Pancreas (tissue), 10 donors: ENCODE results near the gene DOCK10. TPM values are rescaled to one million over a fixed set of nuclear protein-coding genes. Genes with fewer than 3 reads are reported as not detected.

Experiments
- ATAC-seq, 4 donors: fragments of 200-7000 bp; cut with Tn5 transposase; one replicate each; pipeline versions ENCODE4 v1.8.0 to v1.9.1; 2020; ENCODE audit warnings: mild to moderate bottlenecking in 4 of 4, moderate library complexity in 4 of 4
- DNase-seq, 6 donors: peaks; one replicate each; pipeline ENCODE4 v3.0.0-alpha.2; 2020
- FAIRE-seq: peaks from 2 replicates; lab custom pipeline; 2012; peaks lifted over from hg19 to GRCh38; lab: Jason Lieb, UNC
- H3K27ac ChIP-seq, 4 donors: fragments of 200-600 bp; sonication (generic); 1 replicate in 3 of 4; 2 replicates in 1 of 4; pipeline versions ENCODE4 v1.5.0 to v1.8.0; 2020
- H3K27me3 ChIP-seq, 4 donors: fragments of 200-600 bp; one replicate each; pipeline ENCODE4 v1.8.0; 2021
- H3K36me3 ChIP-seq, 3 donors: fragments of 200-600 bp; sonication (generic) in 1 of 3; one replicate each; pipeline versions ENCODE4 v1.5.0 to v1.8.0; 2020 to 2021
- H3K4me1 ChIP-seq, 3 donors: fragments of 200-600 bp; one replicate each; pipeline ENCODE4 v1.8.0; 2021
- H3K4me3 ChIP-seq, 4 donors: fragments of 200-600 bp; sonication (generic) in 2 of 4; one replicate each; pipeline versions ENCODE4 v1.5.0 to v1.8.0; 2020 to 2021
- H3K9me3 ChIP-seq, 4 donors: fragments of 200-600 bp; one replicate each; pipeline ENCODE4 v1.8.0; 2021
- WGBS, 2 donors: extraction: QIAGEN DNeasy Blood & Tissue Kit; methylation state at CpG; one replicate each; pipeline ENCODE4 v1.1.7; 2013; 5-methylcytosine and 5-hydroxymethylcytosine counted together
- intact Hi-C, 3 donors: fragments of 100-400 bp; cut with DNase I; formaldehyde crosslinking; loops; one replicate each; pipeline versions ENCODE4 v1.11.1 to v1.14.2; 2022
- polyA plus RNA-seq, 2 donors: library from polyadenylated mRNA; stranded (reverse); fragments of 200-250 nt; gene quantifications; one replicate each; pipeline ENCODE4 v1.2.3, GENCODE V29; 2013
- total RNA-seq, 6 donors: library from RNA; stranded (reverse); fragmentation: NEBNext Ultra II Directional in 4 of 6; extraction: Animal tissue kit (Norgen Biotek cat#: 25700) in 4 of 6; gene quantifications; one replicate each; pipeline versions ENCODE4 v1.2.1 to v1.2.4, GENCODE V29; 2021 to 2023
- TF ChIP-seq, protein P1 (sequence below), 4 donors: fragments of 200-600 bp; sonication (generic) in 3 of 4; IDR thresholded peaks; one replicate each; pipeline versions ENCODE4 v1.5.0 to v1.8.0; 2021; ENCODE audit warnings: antibody characterized with exemption in 4 of 4
- donor health status: healthy with polysubstance abuse.
- donor health status: DM: no; HTN: no; CAD: no; lungs with moderate emphysema.
- donor health status: DM: no; HTN: no; CAD: no.
- donor health status: control.
- donor health status: control.
- donor health status: Bipolar disorder and iron deficiency.
- donor health status: DM: yes; HTN: yes; CAD: no.
- donor health status: DM: no; HTN: no; CAD: no.
- donor health status: DM: no; HTN: no; CAD: no.
- donor health status: DM: yes; HTN: yes; CAD: no.

Gene DOCK10
- total and polyA plus RNA-seq, 8 donors = 0.95 to 16.3 (median 2.7) TPM

DNA sequence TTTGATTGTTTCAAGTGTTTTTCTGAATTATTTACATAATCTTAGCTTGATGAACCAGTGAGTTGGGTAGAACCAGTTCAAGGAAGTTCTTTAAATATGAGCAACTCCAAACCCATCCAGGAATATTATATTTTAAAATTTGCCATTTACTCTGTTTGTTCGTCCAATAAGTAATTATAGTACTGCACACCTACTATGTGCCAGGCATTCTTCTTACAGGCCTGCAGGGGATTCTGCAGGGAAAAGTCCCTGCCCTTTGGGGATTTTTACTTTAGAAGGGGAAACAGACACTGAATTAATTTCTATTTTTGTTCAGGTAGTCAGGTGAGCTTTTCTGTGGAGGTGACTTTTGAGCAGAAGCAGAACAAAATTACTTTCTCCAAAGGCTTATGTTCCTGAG lies 146.9 kb downstream of the DOCK10 start:
- no peaks in the 10 kb centered on the region for H3K27me3 ChIP-seq
- ATAC-seq = no peak
- TF ChIP-seq, protein P1, sequence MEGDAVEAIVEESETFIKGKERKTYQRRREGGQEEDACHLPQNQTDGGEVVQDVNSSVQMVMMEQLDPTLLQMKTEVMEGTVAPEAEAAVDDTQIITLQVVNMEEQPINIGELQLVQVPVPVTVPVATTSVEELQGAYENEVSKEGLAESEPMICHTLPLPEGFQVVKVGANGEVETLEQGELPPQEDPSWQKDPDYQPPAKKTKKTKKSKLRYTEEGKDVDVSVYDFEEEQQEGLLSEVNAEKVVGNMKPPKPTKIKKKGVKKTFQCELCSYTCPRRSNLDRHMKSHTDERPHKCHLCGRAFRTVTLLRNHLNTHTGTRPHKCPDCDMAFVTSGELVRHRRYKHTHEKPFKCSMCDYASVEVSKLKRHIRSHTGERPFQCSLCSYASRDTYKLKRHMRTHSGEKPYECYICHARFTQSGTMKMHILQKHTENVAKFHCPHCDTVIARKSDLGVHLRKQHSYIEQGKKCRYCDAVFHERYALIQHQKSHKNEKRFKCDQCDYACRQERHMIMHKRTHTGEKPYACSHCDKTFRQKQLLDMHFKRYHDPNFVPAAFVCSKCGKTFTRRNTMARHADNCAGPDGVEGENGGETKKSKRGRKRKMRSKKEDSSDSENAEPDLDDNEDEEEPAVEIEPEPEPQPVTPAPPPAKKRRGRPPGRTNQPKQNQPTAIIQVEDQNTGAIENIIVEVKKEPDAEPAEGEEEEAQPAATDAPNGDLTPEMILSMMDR (IDR thresholded peaks at IDR 0.05) = no peak
- intact Hi-C loops = no loop called here
- no peak for DNase-seq
- no peak for FAIRE-seq
- H3K36me3 ChIP-seq = no peaks in the 10 kb centered on the region
- no peaks in the 10 kb centered on the region for H3K9me3 ChIP-seq
- no peak overlapping the region for H3K4me3 ChIP-seq
- WGBS, 2 donors = 59 to 78% methylated on average over 1 of the region's 1 CpG
- H3K27ac ChIP-seq = no peak overlapping the region
- H3K4me1 ChIP-seq = no peaks in the 10 kb centered on the region

DNA sequence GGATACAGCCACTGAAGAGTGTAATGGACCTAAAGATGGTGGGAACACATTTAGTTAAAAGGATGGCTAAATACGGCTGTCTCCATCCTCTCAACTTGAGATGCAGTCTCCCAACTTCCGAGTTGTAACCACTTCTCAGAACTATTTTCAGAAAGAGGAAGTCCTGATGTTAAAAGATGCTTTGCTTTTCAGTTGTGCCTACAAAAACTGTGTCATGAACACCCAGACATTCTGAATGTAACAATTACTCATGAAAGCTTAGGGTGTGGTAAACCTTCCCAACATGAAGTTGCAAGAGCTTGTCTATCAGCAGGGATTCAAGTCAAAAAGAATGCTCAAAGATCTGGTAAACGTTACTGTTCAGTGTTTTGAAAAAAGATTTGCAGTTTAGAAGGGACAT lies 147.9 kb downstream of the DOCK10 start:
- no peak overlapping the region for H3K27ac ChIP-seq
- no peaks in the 10 kb centered on the region for H3K36me3 ChIP-seq
- ATAC-seq (peak in 1 of 4 donors; percentile 43), FAIRE-seq (no peak), DNase-seq (no peak)
- WGBS, 2 donors = 47 to 64% methylated on average over 3 of the region's 3 CpGs
- TF ChIP-seq, protein P1 (IDR thresholded peaks at IDR 0.05) = no peak
- no peaks in the 10 kb centered on the region for H3K9me3 ChIP-seq
- no peaks in the 10 kb centered on the region for H3K27me3 ChIP-seq
- intact Hi-C loops = no loop called here
- H3K4me1 ChIP-seq = no peaks in the 10 kb centered on the region
- no peak overlapping the region for H3K4me3 ChIP-seq

DNA sequence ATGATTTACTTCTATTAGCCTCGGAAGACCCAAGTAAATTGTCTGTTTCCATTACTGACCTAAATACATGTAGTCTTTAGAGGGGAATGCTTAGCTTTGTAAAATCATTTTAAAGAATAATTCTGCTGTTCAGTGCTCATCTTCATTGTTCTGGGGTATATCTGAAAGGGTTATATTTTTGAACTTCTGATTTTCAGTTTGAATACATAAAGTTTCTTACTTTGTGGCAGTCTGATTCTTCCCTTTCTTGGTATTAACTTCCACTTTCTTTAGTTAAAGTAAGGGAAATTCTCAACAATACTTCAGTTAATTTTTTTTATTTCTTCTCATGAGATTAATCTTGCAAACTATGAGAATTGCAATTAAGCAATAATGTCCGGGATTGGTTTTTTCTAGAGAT lies 148.4 kb downstream of the DOCK10 start:
- intact Hi-C loops = no loop called here
- DNase-seq = no peak
- no peak for ATAC-seq
- TF ChIP-seq, protein P1 (IDR thresholded peaks at IDR 0.05) = no peak
- Histone ChIP-seq H3K27me3 (no peaks in the 10 kb centered on the region), H3K36me3 (no peaks in the 10 kb centered on the region), H3K27ac (no peak overlapping the region), H3K4me3 (no peak overlapping the region), H3K4me1 (no peaks in the 10 kb centered on the region), H3K9me3 (no peaks in the 10 kb centered on the region)
- 63 to 71% methylated on average over 2 of the region's 2 CpGs for WGBS, 2 donors
- no peak for FAIRE-seq

DNA sequence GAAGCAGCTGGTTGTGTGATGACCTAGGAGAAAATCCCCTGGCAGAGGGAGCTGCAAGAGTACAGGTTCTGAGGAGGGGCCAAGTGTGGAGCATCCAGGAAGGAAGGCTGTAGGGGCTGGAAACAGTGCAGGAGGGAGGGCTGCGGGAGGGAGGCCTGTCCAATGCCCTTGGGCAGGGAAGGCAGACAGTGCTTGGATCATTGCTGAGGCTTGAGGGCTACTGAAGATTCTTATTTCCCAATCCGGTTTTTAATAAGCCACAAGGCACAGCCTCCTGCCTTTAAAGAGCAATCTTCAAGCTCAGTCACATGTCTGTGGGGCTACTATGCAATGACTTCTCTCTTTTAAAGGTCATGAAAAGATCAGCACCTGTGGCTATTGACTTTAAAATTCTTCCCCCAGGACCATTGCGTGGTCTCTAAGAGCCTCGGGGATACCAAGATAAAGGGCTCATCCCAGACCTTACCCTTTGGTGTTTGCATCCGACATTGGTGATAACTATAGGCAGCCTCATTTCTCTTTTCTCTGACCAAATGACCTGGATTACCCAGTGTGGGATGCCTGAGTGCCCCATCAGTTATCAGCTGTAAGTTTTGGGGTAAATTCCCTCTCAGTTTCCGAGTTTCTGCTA lies 149.6 kb downstream of the DOCK10 start:
- Histone ChIP-seq H3K36me3 (no peaks in the 10 kb centered on the region), H3K27me3 (no peaks in the 10 kb centered on the region), H3K27ac (no peak overlapping the region), H3K4me1 (no peaks in the 10 kb centered on the region), H3K9me3 (no peaks in the 10 kb centered on the region), H3K4me3 (no peak overlapping the region)
- DNase-seq (no peak), FAIRE-seq (no peak), ATAC-seq (peak in 2 of 4 donors; percentile 51 to 67)
- WGBS, 2 donors = 49 to 54% methylated on average over 6 of the region's 6 CpGs
- intact Hi-C loops = no loop called here
- TF ChIP-seq, protein P1 (IDR thresholded peaks at IDR 0.05) = no peak

DNA sequence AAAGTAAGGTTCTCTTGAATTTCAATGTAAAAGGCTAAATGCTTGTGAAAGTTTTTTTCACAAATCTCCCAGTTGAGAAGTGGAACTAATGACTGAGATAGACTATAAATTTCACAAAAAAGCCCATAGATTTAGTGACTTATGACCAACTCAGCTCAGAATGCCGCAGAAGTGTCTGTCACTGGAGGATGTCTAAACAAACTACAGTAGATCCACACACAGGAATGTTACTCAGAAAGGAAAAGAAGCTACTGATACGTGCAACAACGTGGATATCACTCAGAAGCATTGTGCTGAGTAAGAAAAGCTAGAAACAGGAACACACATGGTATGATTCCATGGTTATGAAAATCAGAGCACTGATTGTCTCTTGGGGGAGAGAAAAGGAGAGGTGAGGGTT lies 151.9 kb downstream of the DOCK10 start:
- no peaks in the 10 kb centered on the region for H3K4me1 ChIP-seq
- no peaks in the 10 kb centered on the region for H3K27me3 ChIP-seq
- H3K36me3 ChIP-seq = no peaks in the 10 kb centered on the region
- no peak overlapping the region for H3K4me3 ChIP-seq
- ATAC-seq (no peak), DNase-seq (no peak), FAIRE-seq (no peak)
- TF ChIP-seq, protein P1 (IDR thresholded peaks at IDR 0.05) = no peak
- 46 to 58% methylated on average over 3 of the region's 3 CpGs for WGBS, 2 donors
- intact Hi-C loops = no loop called here
- no peaks in the 10 kb centered on the region for H3K9me3 ChIP-seq
- H3K27ac ChIP-seq = no peak overlapping the region
